Posterior cingulate gyrus (tissue), 11 donors: ENCODE measurements around the gene VAV3.
"Not testable (repeated sequence)": the region's sequence is repeated elsewhere in the genome, so short reads cannot be mapped to it uniquely, and the experiment has no call there.

Source experiments
- DNase-seq, 10 donors: peaks; one replicate each; pipeline versions ENCODE4 v3.0.0 to v3.0.0-alpha.2; 2020 to 2021; ENCODE audit warnings: mixed read lengths in 3 of 10
- intact Hi-C: fragments of 100-400 bp; cut with DNase I; formaldehyde crosslinking; loops from one replicate; pipeline ENCODE4 v1.15.1; 2023

Gene VAV3

GRCh38 chr1:107702946-107703571, 261.9 kb downstream of the VAV3 start:
- intact Hi-C loops: no loop called here
- no peak for DNase-seq

GRCh38 chr1:107700651-107701050, 264.3 kb downstream of the VAV3 start:
- DNase-seq, intact Hi-C loops: not testable (repeated sequence)

- DNase-seq: no peak
Observed at GRCh38 chr1:107698161-107698560, 266.8 kb downstream of the VAV3 start.

GRCh38 chr1:107695341-107695740, 269.6 kb downstream of the VAV3 start:
- no peak for DNase-seq
- intact Hi-C loops: no loop called here

More at GRCh38 chr1:107698161-107698560, 266.8 kb downstream of the VAV3 start:
- intact Hi-C loops: no loop called here

- no peak for DNase-seq
- intact Hi-C loops: no loop called here
Observed at GRCh38 chr1:107692580-107693345, 272.2 kb downstream of the VAV3 start.

- no peak for DNase-seq
- intact Hi-C loops: no loop called here
Observed at GRCh38 chr1:107691540-107691939, 273.4 kb downstream of the VAV3 start.

- DNase-seq: no peak
- intact Hi-C loops: no loop called here
Observed at GRCh38 chr1:107690491-107690890, 274.5 kb downstream of the VAV3 start.

- no peak for DNase-seq
- intact Hi-C loops: no loop called here
Observed at GRCh38 chr1:107689733-107690132, 275.2 kb downstream of the VAV3 start.

GRCh38 chr1:107689159-107689558, 275.8 kb downstream of the VAV3 start:
- intact Hi-C loops: no loop called here

GRCh38 chr1:107687849-107688753, 276.9 kb downstream of the VAV3 start:
- intact Hi-C loops: no loop called here
- no peak for DNase-seq

More at GRCh38 chr1:107689159-107689558, 275.8 kb downstream of the VAV3 start:
- DNase-seq: no peak

GRCh38 chr1:107683683-107684082, 281.3 kb downstream of the VAV3 start:
- intact Hi-C loops: no loop called here

GRCh38 chr1:107683191-107683657, 281.8 kb downstream of the VAV3 start:
- no peak for DNase-seq
- intact Hi-C loops: no loop called here

More at GRCh38 chr1:107683683-107684082, 281.3 kb downstream of the VAV3 start:
- DNase-seq: no peak

- intact Hi-C loops: no loop called here
- no peak for DNase-seq
Observed at GRCh38 chr1:107682467-107682866, 282.5 kb downstream of the VAV3 start.

GRCh38 chr1:107681001-107681479, 283.9 kb downstream of the VAV3 start:
- no peak for DNase-seq
- intact Hi-C loops: no loop called here

GRCh38 chr1:107680579-107680985, 284.4 kb downstream of the VAV3 start:
- intact Hi-C loops: no loop called here
- no peak for DNase-seq

- no peak for DNase-seq
- intact Hi-C loops: no loop called here
Observed at GRCh38 chr1:107679411-107679953, 285.5 kb downstream of the VAV3 start.

- DNase-seq: no peak
- intact Hi-C loops: no loop called here
Observed at GRCh38 chr1:107678993-107679392, 286.0 kb downstream of the VAV3 start.

GRCh38 chr1:107677697-107678096, 287.3 kb downstream of the VAV3 start:
- intact Hi-C loops: no loop called here
- DNase-seq: no peak

- intact Hi-C loops: no loop called here
- no peak for DNase-seq
Observed at GRCh38 chr1:107674486-107674885, 290.5 kb downstream of the VAV3 start.

GRCh38 chr1:107673006-107673405, 292.0 kb downstream of the VAV3 start:
- no peak for DNase-seq
- intact Hi-C loops: no loop called here
